ENCODE measurements around the gene NMUR1. TPM values are rescaled to one million over a fixed set of nuclear protein-coding genes. Genes with fewer than 3 reads are reported as not detected.

The NMUR1 gene
- total and polyA plus RNA-seq, 2 experiments from 2014 or later: 0.29 to 0.59 TPM

- Histone ChIP-seq H3K4me3 (no peak overlapping the region), H2AFZ (peak overlapping the region; percentile 81), H3F3A (replicated peaks; ENCODE audit: low read depth) (no peaks in the 10 kb centered on the region; the same call in 1 of the 2 replicates), H3K27ac (ENCODE audit: low read depth) (no peak overlapping the region), H3K27me3 (ENCODE audit: insufficient read depth) (peaks cover 19% of the 10 kb centered on the region), H3K36me3 (ENCODE audit: insufficient read depth) (no peaks in the 10 kb centered on the region), H3K79me2 (replicated peaks; ENCODE audit: insufficient read depth) (no peaks in the 10 kb centered on the region), H3K9me2 (ENCODE audit: insufficient read depth) (no peaks in the 10 kb centered on the region), H3K4me2 (no peak overlapping the region), H4K20me1 (replicated peaks; ENCODE audit: insufficient read depth) (no peaks in the 10 kb centered on the region), H3K4me1 (ENCODE audit: insufficient read depth) (no peaks in the 10 kb centered on the region)
- Mint-ChIP-seq H3K36me3 (ENCODE audit: low read depth) (no peaks in the 10 kb centered on the region), H3K4me3 (no peak overlapping the region), H3K4me1 (peaks cover 15% of the 10 kb centered on the region), H3K27ac (no peak overlapping the region), H3K9me3 (no peaks in the 10 kb centered on the region), H3K27me3 (ENCODE audit: insufficient read depth, low read depth, poor library complexity) (peaks cover 33% of the 10 kb centered on the region)
- no peak for TF ChIP-seq EZH2 (IDR thresholded peaks at IDR 0.05; ENCODE audit: low read depth, unreplicated experiment)
- no peak for TF ChIP-seq ZNF462 (CRISPR knock-in tag; IDR thresholded peaks at IDR 0.05)
- TF ChIP-seq NANOG (IDR thresholded peaks at IDR 0.05; ENCODE audit: borderline replicate concordance): no peak
- no peak for TF ChIP-seq EZH2phosphoT487 (IDR thresholded peaks at IDR 0.05; ENCODE audit: unreplicated experiment)
- TF ChIP-seq ZNF114 (CRISPR knock-in tag; IDR thresholded peaks at IDR 0.05): no peak
- TF ChIP-seq JUNB (IDR thresholded peaks at IDR 0.05; ENCODE audit: unreplicated experiment): no peak
- no peak for TF ChIP-seq CTCF (conservative IDR thresholded peaks at IDR 0.05; ENCODE audit: low read depth in 2 of 2)
- no peak for TF ChIP-seq STAT1 (IDR thresholded peaks at IDR 0.05; ENCODE audit: unreplicated experiment)
- TF ChIP-seq CREB1 (CRISPR knock-in tag; IDR thresholded peaks at IDR 0.05; ENCODE audit: low read depth): no peak
- no peak for TF ChIP-seq REST (IDR thresholded peaks at IDR 0.05; ENCODE audit: unreplicated experiment)
- no peak for TF ChIP-seq POLR2AphosphoS5 (IDR thresholded peaks at IDR 0.05; ENCODE audit: low read depth)
- TF ChIP-seq ZNF331 (CRISPR knock-in tag; IDR thresholded peaks at IDR 0.05; ENCODE audit: low read depth): no peak
- no peak for TF ChIP-seq ETS1 (IDR thresholded peaks at IDR 0.05)
- DNase-seq (ENCODE audit: low spot score) (peak; percentile 60), ATAC-seq (peak; percentile 30)
These were observed 3.2 kb downstream of the NMUR1 start for GRCh38 chr2:231527091-231527395.
